HG02885 (cell line): ENCODE results near the gene RNF217.
A peak's percentile ranks its signal among the peaks of the same experiment; 100 is the strongest.

Source experiments
- ATAC-seq: cut with Tn5 transposase; IDR thresholded peaks from one replicate; pipeline ENCODE4 v1.9.1; 2021; ENCODE audit warnings: mild to moderate bottlenecking; ENCODE audit not compliant: unreplicated experiment, poor library complexity

RNF217 gene

GRCh38 chr6:124986164-124986563 lies 23.9 kb downstream of the RNF217 start:
- no peak for ATAC-seq

GRCh38 chr6:124987291-124987690 lies 25.1 kb downstream of the RNF217 start:
- no peak for ATAC-seq

- ATAC-seq = no peak
Observed at GRCh38 chr6:124987999-124988591, 25.9 kb downstream of the RNF217 start.

- ATAC-seq = no peak
Observed at GRCh38 chr6:124989136-124989983, 27.1 kb downstream of the RNF217 start.

GRCh38 chr6:124990988-124991387 lies 28.8 kb downstream of the RNF217 start:
- ATAC-seq = no peak

- ATAC-seq = no peak
Observed at GRCh38 chr6:124991764-124992295, 29.6 kb downstream of the RNF217 start.

GRCh38 chr6:124993327-124993726 lies 31.1 kb downstream of the RNF217 start:
- no peak for ATAC-seq

- no peak for ATAC-seq
Observed at GRCh38 chr6:124994648-124995047, 32.4 kb downstream of the RNF217 start.

- ATAC-seq = no peak
Observed at GRCh38 chr6:124995131-124995530, 32.9 kb downstream of the RNF217 start.

- no peak for ATAC-seq
Observed at GRCh38 chr6:124995645-124996325, 33.5 kb downstream of the RNF217 start.

GRCh38 chr6:124996411-124996810 lies 34.2 kb downstream of the RNF217 start:
- no peak for ATAC-seq

- ATAC-seq = no peak
Observed at GRCh38 chr6:124997196-124997875, 35.1 kb downstream of the RNF217 start.

GRCh38 chr6:124999105-124999764 lies 37.0 kb downstream of the RNF217 start:
- ATAC-seq = no peak

- no peak for ATAC-seq
Observed at GRCh38 chr6:125001684-125002405, 39.6 kb downstream of the RNF217 start.

- ATAC-seq = no peak
Observed at GRCh38 chr6:125002406-125002741, 40.1 kb downstream of the RNF217 start.

GRCh38 chr6:125003070-125003469 lies 40.8 kb downstream of the RNF217 start:
- no peak for ATAC-seq

GRCh38 chr6:125004198-125004597 lies 42.0 kb downstream of the RNF217 start:
- no peak for ATAC-seq

- no peak for ATAC-seq
Observed at GRCh38 chr6:125004797-125005595, 42.8 kb downstream of the RNF217 start.

GRCh38 chr6:125008261-125008703 lies 46.0 kb downstream of the RNF217 start:
- peak; percentile 40 for ATAC-seq
